Natural killer cell (primary cell): ENCODE data around the gene BATF. TPM values are rescaled to one million over a fixed set of nuclear protein-coding genes. Genes with fewer than 3 reads are reported as not detected.

Experiments
- ATAC-seq, 3 donors: fragments of 150-1000 bp in 2 of 3; fragments of 200-7000 bp in 1 of 3; cut with Tn5 transposase; 1 replicate in 1 of 3; 2 replicates in 2 of 3; pipeline ENCODE4 v1.10.0; 2021; ENCODE audit warnings: mild to moderate bottlenecking in 2 of 3, moderate library complexity in 2 of 3
- DNase-seq, 2 donors: peaks; one replicate each; pipeline versions ENCODE4 v3.0.0 to v3.0.0-alpha.2; 2013 to 2021; ENCODE audit warnings: mixed read lengths in 1 of 2
- H3K27ac ChIP-seq: one replicate; pipeline ENCODE4 v1.5.1; 2013; ENCODE audit warnings: mild to moderate bottlenecking, low read length
- H3K27me3 ChIP-seq: one replicate; pipeline ENCODE4 v1.6.1; 2013; ENCODE audit warnings: low read length; ENCODE audit not compliant: control insufficient read depth, insufficient read depth
- H3K36me3 ChIP-seq: one replicate; pipeline ENCODE4 v1.6.1; 2013; ENCODE audit warnings: low read length; ENCODE audit not compliant: control insufficient read depth, insufficient read depth
- H3K4me1 ChIP-seq: one replicate; pipeline ENCODE4 v1.6.1; 2013; ENCODE audit warnings: low read length; ENCODE audit not compliant: control insufficient read depth, insufficient read depth
- H3K4me3 ChIP-seq: one replicate; pipeline ENCODE4 v1.5.1; 2013; ENCODE audit warnings: low read length
- H3K9me3 ChIP-seq: one replicate; pipeline ENCODE4 v1.6.1; 2013; ENCODE audit warnings: low read length; ENCODE audit not compliant: control insufficient read depth, insufficient read depth
- H3K27ac Mint-ChIP-seq, 2 donors: one replicate each; pipeline ENCODE4 v1.8.0; 2022; ENCODE audit warnings: mild to moderate bottlenecking in 2 of 2, mixed read lengths in 2 of 2, moderate library complexity in 1 of 2
- H3K27me3 Mint-ChIP-seq, 2 donors: one replicate each; pipeline ENCODE4 v1.8.0; 2022; ENCODE audit warnings: low read depth in 2 of 2, mixed read lengths in 2 of 2
- H3K36me3 Mint-ChIP-seq: one replicate; pipeline ENCODE4 v1.8.0; 2022; ENCODE audit warnings: mixed read lengths
- H3K4me1 Mint-ChIP-seq, 2 donors: one replicate each; pipeline ENCODE4 v1.8.0; 2022; ENCODE audit warnings: mixed read lengths in 2 of 2
- H3K4me3 Mint-ChIP-seq: one replicate; pipeline ENCODE4 v1.8.0; 2022; ENCODE audit warnings: mild to moderate bottlenecking, moderate library complexity, mixed read lengths
- H3K9me3 Mint-ChIP-seq, 2 donors: one replicate each; pipeline ENCODE4 v1.8.0; 2022; ENCODE audit warnings: mixed read lengths in 2 of 2
- WGBS: methylation state at CpG from one replicate; pipeline ENCODE4 v1.1.7; 2013; ENCODE audit warnings: missing lambda C conversion rate; ENCODE audit not compliant: insufficient coverage; 5-methylcytosine and 5-hydroxymethylcytosine counted together
- intact Hi-C: fragments of 100-400 bp; cut with micrococcal nuclease; formaldehyde crosslinking; loops from one replicate; pipeline ENCODE4 v1.14.2; 2022
- total RNA-seq, 4 donors: library from RNA; stranded (reverse); fragments of 120-200 nt in 1 of 4; gene quantifications; one replicate each; pipeline versions ENCODE4 v1.2.3 to v1.2.4, GENCODE V29; 2013 to 2022
- TF ChIP-seq, protein P1 (sequence below): fragments of 200-600 bp; IDR thresholded peaks from one replicate; pipeline ENCODE4 v1.8.0; 2022; ENCODE audit warnings: antibody characterized with exemption

The BATF gene
- total RNA-seq, 3 donors from 2014 or later (not counting 1 experiment from before 2014, with no cell fraction given): 12.6 to 32.5 (median 21.4) TPM

- peak overlapping the region; percentile 62 to 67 for H3K27ac Mint-ChIP-seq
- DNase-seq: peak in 1 of 2 donors; percentile 18
- Histone ChIP-seq H3K27ac (no peak overlapping the region), H3K4me1 (peaks cover 35% of the 10 kb centered on the region), H3K4me3 (no peak overlapping the region), H3K36me3 (peaks cover 39% of the 10 kb centered on the region), H3K27me3 (no peaks in the 10 kb centered on the region), H3K9me3 (no peaks in the 10 kb centered on the region)
- 79% methylated on average over 8 of the region's 8 CpGs for WGBS
- H3K9me3 Mint-ChIP-seq: no peaks in the 10 kb centered on the region
- no peak for ATAC-seq
- H3K27me3 Mint-ChIP-seq: no peaks in the 10 kb centered on the region
- TF ChIP-seq, protein P1, sequence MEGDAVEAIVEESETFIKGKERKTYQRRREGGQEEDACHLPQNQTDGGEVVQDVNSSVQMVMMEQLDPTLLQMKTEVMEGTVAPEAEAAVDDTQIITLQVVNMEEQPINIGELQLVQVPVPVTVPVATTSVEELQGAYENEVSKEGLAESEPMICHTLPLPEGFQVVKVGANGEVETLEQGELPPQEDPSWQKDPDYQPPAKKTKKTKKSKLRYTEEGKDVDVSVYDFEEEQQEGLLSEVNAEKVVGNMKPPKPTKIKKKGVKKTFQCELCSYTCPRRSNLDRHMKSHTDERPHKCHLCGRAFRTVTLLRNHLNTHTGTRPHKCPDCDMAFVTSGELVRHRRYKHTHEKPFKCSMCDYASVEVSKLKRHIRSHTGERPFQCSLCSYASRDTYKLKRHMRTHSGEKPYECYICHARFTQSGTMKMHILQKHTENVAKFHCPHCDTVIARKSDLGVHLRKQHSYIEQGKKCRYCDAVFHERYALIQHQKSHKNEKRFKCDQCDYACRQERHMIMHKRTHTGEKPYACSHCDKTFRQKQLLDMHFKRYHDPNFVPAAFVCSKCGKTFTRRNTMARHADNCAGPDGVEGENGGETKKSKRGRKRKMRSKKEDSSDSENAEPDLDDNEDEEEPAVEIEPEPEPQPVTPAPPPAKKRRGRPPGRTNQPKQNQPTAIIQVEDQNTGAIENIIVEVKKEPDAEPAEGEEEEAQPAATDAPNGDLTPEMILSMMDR: no peak
- peak overlapping the region; percentile 55 for H3K4me3 Mint-ChIP-seq
- intact Hi-C loops: no loop called here
- peaks cover 75 to 76% of the 10 kb centered on the region in 2 donors for H3K4me1 Mint-ChIP-seq
- H3K36me3 Mint-ChIP-seq: peaks cover 18% of the 10 kb centered on the region
Measured at GRCh38 chr14:75527449-75528163, 5.3 kb downstream of the BATF start.

- 85% methylated on average over 3 of the region's 3 CpGs for WGBS
- DNase-seq (no peak), ATAC-seq (no peak)
- Histone ChIP-seq H3K4me1 (peaks cover 3% of the 10 kb centered on the region), H3K36me3 (peaks cover 40% of the 10 kb centered on the region), H3K9me3 (no peaks in the 10 kb centered on the region), H3K27me3 (no peaks in the 10 kb centered on the region), H3K4me3 (no peak overlapping the region), H3K27ac (no peak overlapping the region)
- Mint-ChIP-seq H3K4me3 (no peak overlapping the region), H3K27me3 (no peaks in the 10 kb centered on the region), H3K4me1 (peaks cover 57 to 72% of the 10 kb centered on the region in 2 donors), H3K9me3 (no peaks in the 10 kb centered on the region), H3K27ac (peak overlapping the region; percentile 4 to 7), H3K36me3 (peaks cover 18% of the 10 kb centered on the region)
- TF ChIP-seq, protein P1: no peak
- intact Hi-C loops: no loop called here
Measured at GRCh38 chr14:75531256-75531655, 9.0 kb downstream of the BATF start.

DNA sequence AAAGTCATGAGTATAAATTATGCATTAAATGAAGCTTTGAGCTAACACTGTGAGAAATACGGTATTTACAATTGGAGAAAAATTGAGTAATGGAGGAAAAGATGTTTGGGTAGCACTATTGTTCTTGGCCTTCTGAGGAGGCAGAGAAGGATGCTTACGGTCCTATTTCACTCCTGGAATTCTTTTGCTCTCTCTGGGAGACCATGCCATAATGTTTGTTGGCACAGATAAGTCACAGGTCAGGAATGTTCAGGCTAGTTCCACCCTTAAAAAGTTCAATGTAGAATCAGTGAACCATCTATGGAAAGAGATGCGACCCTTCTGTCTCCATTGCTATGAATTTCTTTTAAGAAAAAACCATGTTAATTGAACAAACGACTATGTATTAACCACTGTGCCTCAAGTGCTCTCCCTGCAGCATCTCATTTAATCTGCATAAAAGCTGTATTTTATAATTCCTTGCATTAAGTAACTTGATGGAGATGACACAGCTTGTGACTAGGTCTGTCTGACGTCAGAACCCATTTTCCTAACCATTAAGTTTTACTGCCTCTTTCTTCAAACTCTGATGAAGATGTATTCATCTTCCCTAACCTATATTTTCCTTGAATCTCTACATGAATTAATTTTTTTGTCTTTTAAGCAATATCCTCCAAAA lies 9.5 kb downstream of the BATF start:
- Mint-ChIP-seq H3K4me3 (no peak overlapping the region), H3K9me3 (no peaks in the 10 kb centered on the region), H3K4me1 (peaks cover 52 to 67% of the 10 kb centered on the region in 2 donors), H3K27me3 (no peaks in the 10 kb centered on the region), H3K36me3 (peaks cover 18% of the 10 kb centered on the region), H3K27ac (peak overlapping the region; percentile 4 to 41)
- DNase-seq (no peak), ATAC-seq (no peak)
- WGBS: 90% methylated on average over 5 of the region's 5 CpGs
- H3K9me3 ChIP-seq: no peaks in the 10 kb centered on the region
- TF ChIP-seq, protein P1: no peak
- peaks cover 35% of the 10 kb centered on the region for H3K36me3 ChIP-seq
- H3K27ac ChIP-seq: no peak overlapping the region
- H3K27me3 ChIP-seq: no peaks in the 10 kb centered on the region
- H3K4me3 ChIP-seq: no peak overlapping the region
- intact Hi-C loops: no loop called here
- peaks cover 3% of the 10 kb centered on the region for H3K4me1 ChIP-seq
